Hepatocyte (in vitro differentiated cells): ENCODE results near the gene NDC1. TPM values are rescaled to one million over a fixed set of nuclear protein-coding genes. Genes with fewer than 3 reads are reported as not detected.

Experiments used
- DNase-seq: peaks from one replicate; pipeline ENCODE4 v3.0.0-alpha.2; 2016; ENCODE audit warnings: low spot score
- H2AFZ ChIP-seq: fragments of 200-600 bp; sonication (generic); 2 replicates; pipeline ENCODE4 v1.6.0; 2016; ENCODE audit warnings: antibody characterized with exemption, mild to moderate bottlenecking
- H3K27ac ChIP-seq: fragments of 200-600 bp; sonication (generic); 2 replicates; pipeline ENCODE4 v1.5.1; 2016; ENCODE audit warnings: mild to moderate bottlenecking
- H3K27me3 ChIP-seq: fragments of 200-600 bp; sonication (generic); 2 replicates; pipeline ENCODE4 v1.6.1; 2016
- H3K36me3 ChIP-seq: fragments of 200-600 bp; sonication (generic); replicated peaks from 2 replicates; pipeline ENCODE4 v1.5.1; 2016; ENCODE audit warnings: low read depth; ENCODE audit not compliant: insufficient read depth
- H3K4me1 ChIP-seq: fragments of 200-600 bp; sonication (generic); 2 replicates; pipeline ENCODE4 v1.5.1; 2016; ENCODE audit warnings: mild to moderate bottlenecking, moderate library complexity; ENCODE audit not compliant: insufficient read depth
- H3K4me2 ChIP-seq: fragments of 200-600 bp; sonication (generic); 2 replicates; pipeline ENCODE4 v1.6.0; 2016
- H3K4me3 ChIP-seq: fragments of 200-600 bp; sonication (generic); 2 replicates; pipeline ENCODE4 v1.5.1; 2016; ENCODE audit warnings: mild to moderate bottlenecking
- H3K79me2 ChIP-seq: fragments of 200-600 bp; sonication (generic); 2 replicates; pipeline ENCODE4 v1.6.0; 2017; ENCODE audit warnings: mild to moderate bottlenecking
- H3K9me2 ChIP-seq: fragments of 200-600 bp; sonication (generic); replicated peaks from 2 replicates; pipeline ENCODE4 v1.6.0; 2017; ENCODE audit warnings: mild to moderate bottlenecking; ENCODE audit not compliant: insufficient read depth
- H3K9me3 ChIP-seq: fragments of 200-600 bp; sonication (generic); 2 replicates; pipeline ENCODE4 v1.5.1; 2016; ENCODE audit warnings: low read depth, mild to moderate bottlenecking
- H4K20me1 ChIP-seq: fragments of 200-600 bp; sonication (generic); 2 replicates; pipeline ENCODE4 v1.6.0; 2016; ENCODE audit warnings: mild to moderate bottlenecking; ENCODE audit not compliant: insufficient read depth, poor library complexity, severe bottlenecking
- CTCF ChIP-seq: fragments of 200-600 bp; sonication (generic); IDR thresholded peaks from 2 replicates; pipeline ENCODE4 v1.5.1; 2016; ENCODE audit warnings: antibody characterized with exemption, mild to moderate bottlenecking; ENCODE audit not compliant: poor library complexity
- EZH2 ChIP-seq: fragments of 200-600 bp; sonication (generic); IDR thresholded peaks from 2 replicates; pipeline ENCODE4 v1.6.1; 2016; ENCODE audit warnings: antibody characterized with exemption, mild to moderate bottlenecking, borderline replicate concordance
- EZH2phosphoT487 ChIP-seq: fragments of 200-600 bp; sonication (generic); IDR thresholded peaks from one replicate; pipeline ENCODE4 v1.6.1; 2018; ENCODE audit warnings: antibody characterized with exemption, mild to moderate bottlenecking, low read depth, moderate library complexity; ENCODE audit not compliant: unreplicated experiment, severe bottlenecking
- WGBS: methylation state at CpG from one replicate; pipeline ENCODE4 v1.1.6; 2016; ENCODE audit warnings: low lambda C conversion rate; ENCODE audit errors: missing lambda C conversion rate; 5-methylcytosine and 5-hydroxymethylcytosine counted together
- polyA plus RNA-seq: library from polyadenylated mRNA; unstranded; fragments of >200 nt; fragmentation: Nextera tagmentation; extraction: Ambion mirVana; gene quantifications from 2 replicates; pipeline ENCODE4 v1.2.1, GENCODE V29; 2016
- total RNA-seq: library from RNA; depleted of rRNA; stranded (reverse); fragments of >200 nt; gene quantifications from 2 replicates; pipeline ENCODE4 v1.2.3, GENCODE V29; 2014

NDC1 gene
- total and polyA plus RNA-seq, 2 experiments from 2014 or later = 7.8 to 23.1 TPM

GRCh38 chr1:53851571-53852285 lies 13.6 kb upstream of the NDC1 start:
- Histone ChIP-seq H2AFZ (no peak overlapping the region), H3K27ac (no peak overlapping the region), H3K9me3 (no peaks in the 10 kb centered on the region), H3K36me3 (no peaks in the 10 kb centered on the region), H3K4me2 (no peak overlapping the region), H3K4me1 (no peaks in the 10 kb centered on the region), H3K9me2 (no peaks in the 10 kb centered on the region), H3K79me2 (no peaks in the 10 kb centered on the region), H3K27me3 (no peaks in the 10 kb centered on the region), H3K4me3 (no peak overlapping the region), H4K20me1 (no peaks in the 10 kb centered on the region)
- 92% methylated on average over 9 of the region's 9 CpGs for WGBS
- no peak for TF ChIP-seq EZH2
- TF ChIP-seq CTCF = no peak
- TF ChIP-seq EZH2phosphoT487 = no peak
- no peak for DNase-seq

GRCh38 chr1:53850082-53850673 lies 12.1 kb upstream of the NDC1 start:
- Histone ChIP-seq H4K20me1 (no peaks in the 10 kb centered on the region), H3K4me3 (no peak overlapping the region), H3K9me2 (no peaks in the 10 kb centered on the region), H3K9me3 (no peaks in the 10 kb centered on the region), H3K4me1 (no peaks in the 10 kb centered on the region), H2AFZ (no peak overlapping the region), H3K4me2 (no peak overlapping the region), H3K36me3 (no peaks in the 10 kb centered on the region), H3K27ac (no peak overlapping the region), H3K27me3 (no peaks in the 10 kb centered on the region), H3K79me2 (no peaks in the 10 kb centered on the region)
- TF ChIP-seq EZH2phosphoT487 (no peak), EZH2 (no peak), CTCF (no peak)
- DNase-seq = no peak
- 95% methylated on average over 7 of the region's 7 CpGs for WGBS

- Histone ChIP-seq H3K79me2 (no peaks in the 10 kb centered on the region), H3K36me3 (no peaks in the 10 kb centered on the region), H3K4me1 (no peaks in the 10 kb centered on the region), H3K27me3 (no peaks in the 10 kb centered on the region), H2AFZ (no peak overlapping the region), H3K4me3 (no peak overlapping the region), H3K4me2 (no peak overlapping the region), H3K9me3 (no peaks in the 10 kb centered on the region), H4K20me1 (no peaks in the 10 kb centered on the region), H3K27ac (no peak overlapping the region), H3K9me2 (no peaks in the 10 kb centered on the region)
- DNase-seq = no peak
- WGBS = 97% methylated on average over 6 of the region's 6 CpGs
- TF ChIP-seq EZH2 (no peak), CTCF (no peak), EZH2phosphoT487 (no peak)
Measured at GRCh38 chr1:53847980-53848379, 9.9 kb upstream of the NDC1 start.
